Forelimb muscle (tissue), 1 donor: ENCODE measurements around the gene SPINK5. TPM values are rescaled to one million over a fixed set of nuclear protein-coding genes. Genes with fewer than 3 reads are reported as not detected.
"Not testable (repeated sequence)": the region's sequence is repeated elsewhere in the genome, so short reads cannot be mapped to it uniquely, and the experiment has no call there.

ENCODE experiments used
- DNase-seq: peaks from one replicate; pipeline ENCODE4 v3.0.0-alpha.2; 2013; ENCODE audit warnings: low read depth
- polyA plus RNA-seq: library from polyadenylated mRNA; unstranded; fragments of 120-200 nt; gene quantifications from one replicate; pipeline ENCODE4 v1.2.1, GENCODE V29; 2013; ENCODE audit not compliant: insufficient read length

SPINK5 gene
- polyA plus RNA-seq, result not detected

- DNase-seq, result no peak
Measured at GRCh38 chr5:148063861-148064260, at the start of gene SPINK5. Gene SPINK5 (plus strand): TSS chr5:148063980. CDS start chr5:148064045, 65 bp downstream.

- DNase-seq, result no peak
Measured at GRCh38 chr5:148014276-148014675, 49.5 kb upstream of the SPINK5 start.

- DNase-seq, result no peak
Measured at GRCh38 chr5:148020257-148020988, 43.4 kb upstream of the SPINK5 start.

DNA sequence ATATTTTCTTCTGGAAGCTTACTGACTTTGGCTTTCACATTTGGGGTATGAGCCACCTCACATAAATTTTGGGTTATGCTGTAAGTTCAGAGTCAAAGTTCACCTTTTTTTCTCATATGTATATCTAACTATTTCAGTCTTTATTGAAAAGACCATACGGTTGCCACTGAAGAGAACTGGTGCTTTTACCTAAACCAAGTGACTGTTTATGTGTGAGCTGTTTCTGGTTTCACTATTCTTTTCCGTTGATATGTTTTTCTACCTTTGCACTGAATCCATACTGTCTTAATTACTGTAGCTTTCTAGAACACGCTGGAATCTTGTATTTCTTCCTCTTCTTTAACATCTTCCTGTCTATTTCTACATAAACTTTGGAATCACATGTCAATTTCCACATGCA, 36.3 kb upstream of the SPINK5 start:
- DNase-seq, result no peak

DNA sequence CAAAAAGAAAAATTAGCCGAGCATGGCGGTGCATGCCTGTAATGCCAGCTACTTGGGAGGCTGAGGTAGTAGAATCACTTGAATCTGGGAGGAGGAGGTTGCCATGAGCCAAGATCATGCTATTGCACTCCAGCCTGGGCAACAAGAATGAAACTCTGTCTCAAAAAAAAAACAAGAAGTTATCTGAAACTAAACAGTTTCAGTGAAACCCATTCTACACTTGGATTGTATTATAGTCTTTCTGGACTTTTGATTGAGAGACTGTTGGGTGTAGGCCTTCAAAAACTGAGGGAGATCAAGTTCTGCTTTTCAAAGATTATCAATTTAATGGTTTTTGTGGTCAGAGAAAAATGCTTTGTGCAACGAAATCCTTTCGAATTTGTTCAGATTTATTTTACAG, 34.6 kb upstream of the SPINK5 start:
- DNase-seq, result no peak

DNA sequence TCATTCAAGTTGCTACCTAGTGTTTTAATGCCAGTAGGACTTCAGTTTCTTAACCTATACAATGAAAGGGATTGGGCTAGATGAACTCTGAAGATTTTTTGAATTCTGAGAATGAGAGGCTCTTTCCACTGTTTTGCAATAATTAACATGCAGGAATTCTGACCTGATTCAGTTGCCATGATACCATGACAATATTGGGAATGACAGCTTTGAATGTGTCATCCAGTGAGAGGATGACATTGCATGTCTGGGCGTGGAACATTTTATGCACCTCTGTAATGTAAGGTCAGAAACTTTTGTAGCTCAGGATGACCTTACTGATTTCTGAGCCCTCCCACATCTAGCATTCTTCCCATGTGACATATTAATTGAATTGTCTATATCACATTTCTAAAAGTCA, 30.6 kb upstream of the SPINK5 start:
- no peak for DNase-seq

DNA sequence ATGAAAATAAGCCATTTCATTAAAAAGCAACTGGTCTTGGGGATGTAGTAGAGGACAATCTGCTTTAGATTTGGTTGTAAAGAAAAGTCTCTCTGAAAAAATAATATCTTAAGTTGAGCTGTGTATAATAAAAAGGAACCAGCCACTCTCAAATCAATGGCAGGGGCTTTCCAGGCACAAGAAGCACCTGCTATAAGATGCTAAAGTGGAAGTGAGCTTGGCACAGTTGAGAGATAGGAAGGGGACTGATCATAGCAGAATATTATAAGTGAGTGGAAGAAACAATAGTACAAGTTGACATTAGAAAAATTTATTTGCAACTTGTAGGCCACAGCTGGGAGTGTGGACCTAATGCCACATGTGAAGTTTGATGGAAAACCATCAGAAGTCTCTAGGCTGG, 28.1 kb upstream of the SPINK5 start:
- DNase-seq, result no peak

DNA sequence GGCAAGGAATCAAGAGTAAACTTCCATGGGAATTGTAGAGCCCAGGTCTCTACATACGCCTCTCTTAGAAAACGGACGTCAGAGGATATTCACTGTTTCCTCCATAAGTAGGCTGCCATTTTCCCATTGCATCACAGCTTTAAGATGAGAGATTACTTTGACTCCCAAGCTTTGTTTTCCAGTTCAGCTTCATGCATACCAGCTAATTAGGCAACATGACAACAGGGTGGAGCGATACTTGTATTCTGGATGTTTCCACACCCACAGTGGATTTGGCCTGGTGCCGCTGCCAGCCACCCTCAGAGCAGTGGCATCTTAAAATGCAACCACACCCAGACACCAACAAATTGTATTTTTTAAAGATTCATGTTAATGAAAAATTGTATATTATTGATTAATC, 20.9 kb upstream of the SPINK5 start:
- no peak for DNase-seq

DNA sequence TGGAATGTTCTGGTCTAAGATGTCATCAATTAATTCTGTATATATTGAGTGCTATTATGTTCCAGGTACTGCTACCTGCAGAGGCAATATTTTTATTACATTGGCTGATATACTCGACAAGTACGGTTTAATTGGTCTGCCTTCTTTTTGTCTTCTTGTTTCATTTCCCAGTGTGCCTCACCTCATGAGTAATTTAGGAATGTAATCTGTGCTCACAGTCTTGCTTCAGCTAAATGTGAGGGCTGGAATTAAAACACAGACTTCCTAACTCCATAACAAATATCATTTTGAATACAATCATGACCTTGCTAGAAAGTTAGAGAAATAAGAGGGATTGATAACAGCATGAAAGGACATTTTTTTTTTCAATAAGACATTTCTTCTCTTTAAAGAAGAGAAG, 20.1 kb upstream of the SPINK5 start:
- no peak for DNase-seq

- not testable (repeated sequence) for DNase-seq
Measured at GRCh38 chr5:148055160-148055559, 8.6 kb upstream of the SPINK5 start.

- DNase-seq, result no peak
Measured at GRCh38 chr5:148060309-148060708, 3.5 kb upstream of the SPINK5 start.

DNA sequence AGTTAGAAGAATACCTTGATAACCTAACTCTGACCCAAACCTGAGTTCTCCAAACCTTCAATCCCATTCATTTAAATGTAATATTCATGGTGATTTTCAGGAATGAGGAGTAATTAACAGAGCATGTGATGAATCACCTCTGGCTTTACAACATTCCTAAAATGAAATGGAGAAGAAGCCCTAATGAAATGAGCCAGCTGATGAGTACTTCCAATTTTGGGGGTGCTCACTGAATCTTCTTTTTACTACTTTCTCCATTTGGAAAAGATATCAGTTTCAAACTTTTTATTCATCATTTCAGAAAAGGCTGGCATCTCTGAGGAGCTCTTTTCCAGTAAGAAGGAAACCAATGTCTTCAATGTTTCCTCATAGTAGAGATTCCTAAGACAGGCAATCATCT, 2.9 kb upstream of the SPINK5 start:
- no peak for DNase-seq

DNA sequence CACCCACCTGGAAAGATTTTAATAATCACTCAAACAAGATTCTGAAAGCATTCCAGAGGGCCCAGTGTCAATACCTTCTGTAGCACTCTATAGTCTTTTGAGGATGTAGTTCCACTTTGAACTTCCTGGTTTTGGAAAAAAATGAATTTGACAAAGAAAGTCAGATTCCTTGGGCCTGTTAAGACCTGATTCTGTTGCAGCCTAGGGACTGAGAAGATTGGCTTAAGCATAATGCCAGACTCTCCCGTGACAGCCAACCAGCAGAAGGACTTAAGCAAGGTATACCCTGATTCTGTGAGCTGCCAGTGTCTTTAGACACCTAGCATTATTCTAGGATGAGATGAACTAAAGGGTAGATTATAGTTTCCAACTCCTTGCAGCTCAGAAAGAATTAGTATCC, 6.8 kb downstream of the SPINK5 start:
- DNase-seq, result no peak

GRCh38 chr5:148072207-148072606, 8.4 kb downstream of the SPINK5 start:
- DNase-seq, result no peak

- no peak for DNase-seq
Measured at GRCh38 chr5:148075529-148075928, 11.7 kb downstream of the SPINK5 start.

- no peak for DNase-seq
Measured at GRCh38 chr5:148083203-148083602, 19.4 kb downstream of the SPINK5 start.

GRCh38 chr5:148084269-148084668, 20.5 kb downstream of the SPINK5 start:
- no peak for DNase-seq

- no peak for DNase-seq
Measured at GRCh38 chr5:148085310-148085709, 21.5 kb downstream of the SPINK5 start.

DNA sequence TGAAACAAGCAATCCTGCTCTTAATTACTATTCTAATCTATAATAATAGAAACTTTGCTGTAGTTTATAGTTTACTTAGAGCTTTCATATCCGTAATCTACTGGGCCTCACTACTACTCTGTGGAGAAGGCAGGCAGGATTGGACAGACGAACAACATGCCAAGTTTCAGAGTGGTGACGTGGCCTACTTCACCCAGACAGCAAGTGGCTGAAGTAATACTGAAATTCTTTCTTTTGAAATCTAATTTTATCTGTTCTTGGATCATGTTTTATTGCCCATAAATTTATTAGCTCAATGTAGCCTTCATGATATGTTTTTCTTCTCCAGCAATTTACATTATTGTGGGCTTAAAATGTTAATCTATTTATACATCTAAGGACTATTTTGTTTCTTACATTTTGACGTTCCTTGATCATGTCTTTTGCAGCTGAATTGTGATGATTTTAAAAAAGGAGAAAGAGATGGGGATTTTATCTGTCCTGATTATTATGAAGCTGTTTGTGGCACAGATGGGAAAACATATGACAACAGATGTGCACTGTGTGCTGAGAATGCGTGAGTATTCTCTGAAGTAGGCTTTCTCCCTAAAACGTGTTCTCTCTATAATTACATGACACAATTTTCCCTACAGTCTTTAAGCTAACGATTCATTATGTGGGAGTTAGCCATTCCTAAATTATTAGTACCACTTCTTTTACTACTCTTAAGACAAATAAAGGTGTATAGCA, 22.4 kb downstream of the SPINK5 start:
- no peak for DNase-seq

DNA sequence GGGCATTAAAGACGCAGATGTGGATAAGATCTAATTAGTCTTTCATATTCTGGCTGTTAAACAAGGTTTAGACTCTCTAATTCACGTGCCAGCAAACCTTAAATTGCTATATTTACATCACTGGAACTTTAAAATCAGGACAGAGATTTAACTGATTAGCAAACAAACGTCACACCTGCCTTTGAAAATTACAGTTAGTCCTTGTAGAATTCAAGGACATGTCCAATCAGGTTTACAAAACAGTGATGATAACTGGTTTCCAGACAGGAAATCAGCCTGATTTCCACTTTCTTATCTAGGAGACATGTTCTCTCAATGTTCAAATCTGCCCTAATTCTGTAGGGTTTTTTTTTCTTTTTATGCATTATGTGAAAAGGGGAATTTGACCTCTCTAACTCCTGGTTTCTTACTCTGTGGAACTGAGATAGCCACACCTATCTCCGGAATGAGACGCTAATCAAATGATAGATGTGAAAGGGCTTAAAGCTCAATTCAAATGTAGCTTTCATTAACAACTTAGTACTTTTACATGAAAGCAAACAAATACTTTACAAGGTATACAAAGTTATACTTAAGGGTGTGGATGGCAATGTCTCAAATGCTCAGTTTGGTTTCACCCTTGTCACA, 26.5 kb downstream of the SPINK5 start:
- DNase-seq, result no peak

GRCh38 chr5:148090773-148091250, 27.0 kb downstream of the SPINK5 start:
- DNase-seq, result no peak
